ENCODE results near the gene ZXDC. TPM values are rescaled to one million over a fixed set of nuclear protein-coding genes. Genes with fewer than 3 reads are reported as not detected.

The ZXDC gene
- total and polyA plus RNA-seq, 2 donors from 2014 or later: 11.4 to 44.8 TPM

DNA sequence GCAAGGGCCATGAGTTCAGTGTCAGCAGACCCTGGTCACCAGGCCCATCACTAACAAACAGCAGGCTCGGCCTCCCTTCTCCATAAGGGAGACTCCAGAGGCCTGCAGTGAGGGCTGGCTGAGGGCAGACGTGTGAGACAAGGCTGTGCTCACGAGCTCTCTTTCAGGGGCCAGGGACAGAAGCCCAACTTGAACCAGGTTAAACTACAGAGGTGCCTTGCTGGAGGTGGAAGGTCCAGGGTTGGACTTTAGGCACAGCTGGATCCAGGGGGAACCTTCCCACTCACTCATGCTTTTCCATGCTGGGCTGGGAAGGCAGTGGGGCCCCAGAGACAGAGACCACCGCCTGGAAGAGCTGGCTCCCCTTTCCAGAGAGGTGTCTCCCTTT, 62.0 kb downstream of the ZXDC start:
- DNase-seq (no peak), FAIRE-seq (no peak)
- H3K4me1 ChIP-seq (ENCODE audit: control insufficient read depth in 2 of 3, insufficient read depth in 2 of 3, low read depth in 1 of 3, low read length in 3 of 3): no peaks in the 10 kb centered on the region
- no peak overlapping the region for H3K9ac ChIP-seq (ENCODE audit: low read length in 3 of 3)
- H3K27ac ChIP-seq (ENCODE audit: low read depth in 2 of 2, low read length in 2 of 2): no peak overlapping the region
- intact Hi-C loops (cut with DNase I): no loop called here
- no peak overlapping the region for H3K4me3 ChIP-seq (ENCODE audit: low read length in 3 of 3)
- no peaks in the 10 kb centered on the region for H3K27me3 ChIP-seq (ENCODE audit: control insufficient read depth, insufficient read depth, low read length)
- TF ChIP-seq, protein P1, sequence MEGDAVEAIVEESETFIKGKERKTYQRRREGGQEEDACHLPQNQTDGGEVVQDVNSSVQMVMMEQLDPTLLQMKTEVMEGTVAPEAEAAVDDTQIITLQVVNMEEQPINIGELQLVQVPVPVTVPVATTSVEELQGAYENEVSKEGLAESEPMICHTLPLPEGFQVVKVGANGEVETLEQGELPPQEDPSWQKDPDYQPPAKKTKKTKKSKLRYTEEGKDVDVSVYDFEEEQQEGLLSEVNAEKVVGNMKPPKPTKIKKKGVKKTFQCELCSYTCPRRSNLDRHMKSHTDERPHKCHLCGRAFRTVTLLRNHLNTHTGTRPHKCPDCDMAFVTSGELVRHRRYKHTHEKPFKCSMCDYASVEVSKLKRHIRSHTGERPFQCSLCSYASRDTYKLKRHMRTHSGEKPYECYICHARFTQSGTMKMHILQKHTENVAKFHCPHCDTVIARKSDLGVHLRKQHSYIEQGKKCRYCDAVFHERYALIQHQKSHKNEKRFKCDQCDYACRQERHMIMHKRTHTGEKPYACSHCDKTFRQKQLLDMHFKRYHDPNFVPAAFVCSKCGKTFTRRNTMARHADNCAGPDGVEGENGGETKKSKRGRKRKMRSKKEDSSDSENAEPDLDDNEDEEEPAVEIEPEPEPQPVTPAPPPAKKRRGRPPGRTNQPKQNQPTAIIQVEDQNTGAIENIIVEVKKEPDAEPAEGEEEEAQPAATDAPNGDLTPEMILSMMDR (IDR thresholded peaks at IDR 0.05; ENCODE audit: borderline replicate concordance, extremely low read depth, insufficient read depth): no peak
- H3K36me3 ChIP-seq (ENCODE audit: control insufficient read depth in 2 of 3, insufficient read depth in 3 of 3, low read length in 3 of 3): no peaks in the 10 kb centered on the region
- no peaks in the 10 kb centered on the region for H3K9me3 ChIP-seq (ENCODE audit: control insufficient read depth in 2 of 3, insufficient read depth in 1 of 3, low read length in 3 of 3)

DNA sequence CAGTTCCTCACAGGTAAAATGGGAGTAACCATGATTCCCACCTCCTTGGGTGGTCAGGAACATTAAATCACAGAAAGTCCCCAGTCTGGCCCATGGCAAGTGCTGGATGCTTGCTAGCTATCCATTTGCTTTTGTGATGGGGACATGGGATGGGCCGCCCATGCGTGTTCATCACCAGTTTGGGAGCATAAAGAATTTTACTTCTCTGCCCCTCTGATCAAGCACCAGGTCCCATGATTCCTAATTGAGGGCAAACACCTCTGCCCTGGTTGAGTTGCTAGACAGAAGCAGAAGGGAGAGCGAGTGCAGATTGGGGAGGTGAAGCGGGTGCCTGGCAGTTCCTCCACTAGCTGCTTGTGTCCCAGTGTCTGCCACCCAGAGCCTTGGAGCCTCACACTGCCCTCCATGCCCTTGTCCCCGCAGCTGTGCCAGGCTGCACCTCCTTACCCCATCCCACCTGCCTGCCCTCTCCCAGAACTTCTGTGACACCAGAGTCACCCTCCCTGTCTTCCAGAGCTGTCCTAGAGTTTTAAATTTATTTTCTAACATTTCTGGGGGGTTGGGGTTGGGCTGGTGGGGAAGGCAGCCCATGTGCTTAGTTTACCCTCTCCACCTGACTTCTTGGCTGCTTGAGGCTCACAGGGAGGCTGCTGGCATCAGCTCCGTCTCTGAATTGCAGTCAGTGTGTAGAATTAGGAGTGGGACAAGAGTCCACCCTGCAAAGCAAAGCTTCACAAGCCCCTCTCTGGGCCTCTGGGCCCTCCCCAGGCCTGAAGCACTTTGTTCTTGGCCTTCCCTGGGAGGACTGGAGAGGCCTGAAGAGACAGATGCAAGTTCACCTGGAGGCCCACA, 62.6 kb downstream of the ZXDC start:
- Histone ChIP-seq H3K4me1 (ENCODE audit: control insufficient read depth in 2 of 3, insufficient read depth in 2 of 3, low read depth in 1 of 3, low read length in 3 of 3) (no peaks in the 10 kb centered on the region), H3K36me3 (ENCODE audit: control insufficient read depth in 2 of 3, insufficient read depth in 3 of 3, low read length in 3 of 3) (no peaks in the 10 kb centered on the region), H3K27ac (ENCODE audit: low read depth in 2 of 2, low read length in 2 of 2) (no peak overlapping the region), H3K4me3 (ENCODE audit: low read length in 3 of 3) (no peak overlapping the region), H3K9me3 (ENCODE audit: control insufficient read depth in 2 of 3, insufficient read depth in 1 of 3, low read length in 3 of 3) (no peaks in the 10 kb centered on the region), H3K27me3 (ENCODE audit: control insufficient read depth, insufficient read depth, low read length) (no peaks in the 10 kb centered on the region), H3K9ac (ENCODE audit: low read length in 3 of 3) (no peak overlapping the region)
- DNase-seq (no peak), FAIRE-seq (no peak)
- intact Hi-C loops (cut with DNase I): no loop called here
- TF ChIP-seq, protein P1 (IDR thresholded peaks at IDR 0.05; ENCODE audit: borderline replicate concordance, extremely low read depth, insufficient read depth): no peak

DNA sequence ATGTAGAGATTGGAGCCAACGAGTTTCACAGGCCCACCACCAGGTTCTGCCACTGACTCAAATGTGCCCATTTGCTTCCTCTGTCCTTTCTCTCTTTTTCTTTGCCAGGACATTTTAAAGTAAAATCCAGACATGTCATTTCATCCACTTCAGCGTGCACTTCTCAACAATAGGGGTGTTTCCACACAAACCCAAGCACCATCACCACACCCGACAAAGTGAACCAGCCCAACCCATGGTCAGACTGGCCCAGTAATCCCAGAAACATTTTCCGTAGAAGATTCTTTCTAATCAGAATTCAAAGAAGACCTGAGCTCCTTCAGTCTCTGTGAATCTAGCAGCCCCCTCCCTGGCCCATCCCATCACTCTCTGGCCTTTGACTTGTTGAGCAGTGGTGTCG, 67.6 kb downstream of the ZXDC start:
- FAIRE-seq (no peak), DNase-seq (no peak)
- Histone ChIP-seq H3K27me3 (ENCODE audit: control insufficient read depth, insufficient read depth, low read length) (no peaks in the 10 kb centered on the region), H3K36me3 (ENCODE audit: control insufficient read depth in 2 of 3, insufficient read depth in 3 of 3, low read length in 3 of 3) (no peaks in the 10 kb centered on the region), H3K4me3 (ENCODE audit: low read length in 3 of 3) (no peak overlapping the region), H3K4me1 (ENCODE audit: control insufficient read depth in 2 of 3, insufficient read depth in 2 of 3, low read depth in 1 of 3, low read length in 3 of 3) (no peaks in the 10 kb centered on the region), H3K9ac (ENCODE audit: low read length in 3 of 3) (no peak overlapping the region), H3K9me3 (ENCODE audit: control insufficient read depth in 2 of 3, insufficient read depth in 1 of 3, low read length in 3 of 3) (peaks cover 0 to 4% (median 0%) of the 10 kb centered on the region in 3 donors), H3K27ac (ENCODE audit: low read depth in 2 of 2, low read length in 2 of 2) (no peak overlapping the region)
- intact Hi-C loops (cut with DNase I): no loop called here
- TF ChIP-seq, protein P1 (IDR thresholded peaks at IDR 0.05; ENCODE audit: borderline replicate concordance, extremely low read depth, insufficient read depth): no peak
